GM21447 (cell line): Measurements from ENCODE around the gene LSM11.

Experiments
- ATAC-seq: cut with Tn5 transposase; IDR thresholded peaks from one replicate; pipeline ENCODE4 v1.9.1; 2021; ENCODE audit not compliant: unreplicated experiment

Gene LSM11

DNA sequence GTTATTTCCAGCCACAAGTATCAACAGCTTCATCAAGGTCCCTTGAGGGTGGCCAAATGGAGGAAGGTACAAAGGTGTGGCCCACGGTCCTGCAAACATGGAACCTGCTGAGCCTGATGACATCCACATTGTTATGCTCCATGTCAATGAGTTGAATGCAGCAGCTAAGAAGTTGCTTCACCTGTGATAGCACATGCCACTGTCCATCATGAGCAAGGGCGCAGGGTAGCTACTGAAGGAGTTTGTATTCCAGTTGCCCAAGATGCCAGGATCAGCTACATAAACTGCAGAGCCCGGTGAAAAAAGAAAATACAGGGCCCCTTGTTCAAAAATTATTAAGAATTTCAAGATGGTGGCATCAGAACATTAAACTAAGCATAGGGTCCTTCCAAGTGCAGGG, 24.2 kb downstream of the LSM11 start:
- ATAC-seq: no peak

DNA sequence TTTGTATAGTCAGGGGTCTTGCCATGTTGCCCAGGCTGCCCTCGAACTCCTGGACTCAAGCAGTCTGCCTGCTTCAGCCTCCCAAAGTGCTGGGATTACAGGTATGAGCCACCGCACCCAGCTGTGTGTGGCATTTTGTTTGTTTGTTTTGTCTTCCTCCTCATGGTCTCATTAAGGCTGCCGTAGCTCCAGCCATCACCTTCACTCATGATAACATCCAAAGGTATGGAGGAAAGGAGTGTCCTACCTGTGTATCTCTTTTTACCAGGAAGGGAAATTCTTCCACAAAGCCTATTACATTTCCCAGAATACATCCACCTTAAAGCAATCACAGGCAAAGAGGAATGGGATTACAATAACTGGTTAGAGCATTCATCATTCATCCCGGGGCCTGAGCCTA, 27.2 kb downstream of the LSM11 start:
- no peak for ATAC-seq

- no peak for ATAC-seq
These were observed 28.6 kb downstream of the LSM11 start for GRCh38 chr5:157772127-157772526.

DNA sequence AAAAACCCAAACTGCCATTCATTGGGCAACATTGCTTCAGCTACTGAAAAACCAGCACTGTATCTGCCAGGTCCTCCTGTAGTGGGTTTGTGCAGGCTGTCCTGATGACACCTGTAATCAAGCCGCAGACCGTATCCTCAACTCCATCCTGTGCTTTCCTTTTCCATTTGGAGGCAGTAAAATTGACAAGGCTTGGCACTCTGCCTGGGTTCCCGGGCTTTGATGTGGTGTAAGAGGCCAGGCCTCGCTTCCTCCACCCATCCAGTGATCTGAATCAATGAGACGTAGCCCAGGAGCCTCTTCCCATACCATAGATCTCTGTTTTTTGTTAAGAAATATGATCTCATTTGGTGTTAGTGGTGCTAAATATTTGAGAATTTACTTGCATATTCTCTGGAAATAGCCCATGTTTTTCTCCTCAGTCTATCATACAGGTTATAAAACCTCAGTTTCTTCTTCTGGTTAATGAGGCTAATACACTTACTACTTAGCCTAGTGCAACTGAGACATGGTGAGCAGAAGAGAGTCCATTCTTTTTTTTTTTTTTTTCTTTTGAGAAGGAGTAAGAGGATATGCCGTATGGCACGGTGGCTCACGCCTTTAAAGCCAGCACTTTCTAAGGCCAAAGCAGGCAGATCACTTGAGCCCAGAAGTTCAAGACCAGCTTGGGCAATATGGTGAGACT, 34.8 kb downstream of the LSM11 start:
- ATAC-seq: no peak

DNA sequence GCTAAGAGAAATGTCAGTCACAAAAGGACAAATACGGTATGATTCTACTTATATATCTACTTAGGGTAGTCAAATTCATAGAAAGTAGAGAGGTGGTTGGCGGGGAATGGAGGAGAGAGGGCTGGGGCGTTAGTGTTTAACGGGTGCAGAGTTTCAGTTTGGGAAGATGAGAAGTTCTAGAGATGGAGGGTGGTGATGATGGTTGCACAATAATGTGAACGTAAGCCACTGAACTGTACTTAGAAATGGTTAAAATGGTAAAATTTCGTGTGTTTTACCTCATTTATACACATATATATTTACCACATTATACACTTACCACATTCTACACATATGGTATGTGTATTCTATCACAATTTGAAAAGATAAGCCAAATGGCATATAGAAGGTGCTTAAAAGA, 35.7 kb downstream of the LSM11 start:
- no peak for ATAC-seq

DNA sequence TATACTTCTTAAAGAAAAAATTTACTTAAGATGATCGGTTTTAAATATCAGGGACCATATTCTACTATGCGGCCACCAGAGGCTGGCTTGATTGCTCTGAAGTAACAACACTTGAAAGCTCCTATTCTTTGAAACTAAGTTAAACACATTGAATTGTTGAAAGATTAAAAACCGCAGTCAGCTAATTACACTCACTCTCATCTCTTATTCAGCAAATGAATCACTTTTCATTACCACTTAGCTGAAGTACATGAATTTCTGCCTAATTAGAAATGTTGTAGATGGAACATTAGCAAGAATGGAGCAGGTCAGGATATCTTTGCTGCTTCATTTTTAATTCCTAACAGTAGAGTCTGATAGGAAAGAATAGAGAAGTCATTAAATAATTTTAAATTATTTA, 42.3 kb downstream of the LSM11 start:
- ATAC-seq: no peak

DNA sequence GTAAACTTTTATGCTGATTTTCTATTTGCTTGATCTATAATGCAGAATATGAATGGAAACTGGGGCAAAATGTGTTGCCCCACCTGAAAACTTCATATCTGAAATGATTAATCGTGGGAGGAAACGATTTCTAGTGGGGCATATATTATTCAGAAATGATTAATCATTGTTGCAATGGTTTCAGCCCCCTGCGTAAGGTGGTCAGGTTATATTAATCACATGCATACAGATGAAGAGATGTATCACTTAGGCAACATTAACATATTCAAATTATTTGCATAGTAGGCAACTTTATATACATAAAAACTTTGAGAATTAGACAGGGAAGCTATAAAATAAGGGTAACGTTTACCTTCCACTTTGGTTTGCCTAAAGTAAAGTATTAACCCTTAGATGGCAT, 49.8 kb downstream of the LSM11 start:
- no peak for ATAC-seq

GRCh38 chr5:157799578-157799977, 56.1 kb downstream of the LSM11 start:
- no peak for ATAC-seq

DNA sequence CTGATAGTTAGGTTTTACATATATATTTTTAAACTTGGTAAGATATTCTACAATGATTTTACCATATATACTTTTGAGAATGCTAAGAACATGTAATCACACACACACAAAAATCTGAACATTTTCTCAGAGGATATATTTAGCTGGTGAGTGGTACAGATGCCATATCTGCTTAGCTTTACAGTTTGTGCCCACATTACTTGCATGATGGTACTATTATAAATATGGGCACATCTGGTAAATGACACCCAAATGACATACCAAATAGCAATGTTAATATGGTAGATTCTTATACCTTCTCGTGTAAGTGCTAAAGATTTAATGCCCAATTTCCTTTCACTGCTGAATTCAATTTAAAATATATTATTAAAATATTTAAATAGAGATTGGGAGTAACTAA, 56.6 kb downstream of the LSM11 start:
- no peak for ATAC-seq

DNA sequence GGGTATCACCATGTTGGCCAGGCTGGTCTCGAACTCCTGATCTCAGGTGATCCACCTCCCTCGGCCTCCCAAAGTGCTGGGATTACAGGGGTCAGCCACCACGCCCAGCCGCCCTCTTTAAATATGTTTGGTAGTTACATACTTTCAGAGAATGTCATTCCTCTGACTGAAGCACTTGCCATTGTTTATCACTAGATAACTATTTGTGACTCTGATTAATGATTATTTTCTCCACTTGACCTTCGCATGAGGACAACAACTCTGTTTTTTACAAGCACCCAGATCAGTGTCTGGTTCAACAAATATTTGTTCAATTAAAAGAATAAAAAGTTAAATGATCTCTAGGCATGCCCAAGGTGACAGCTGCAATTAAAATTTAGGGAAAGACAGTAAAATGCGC, 59.2 kb downstream of the LSM11 start:
- no peak for ATAC-seq

DNA sequence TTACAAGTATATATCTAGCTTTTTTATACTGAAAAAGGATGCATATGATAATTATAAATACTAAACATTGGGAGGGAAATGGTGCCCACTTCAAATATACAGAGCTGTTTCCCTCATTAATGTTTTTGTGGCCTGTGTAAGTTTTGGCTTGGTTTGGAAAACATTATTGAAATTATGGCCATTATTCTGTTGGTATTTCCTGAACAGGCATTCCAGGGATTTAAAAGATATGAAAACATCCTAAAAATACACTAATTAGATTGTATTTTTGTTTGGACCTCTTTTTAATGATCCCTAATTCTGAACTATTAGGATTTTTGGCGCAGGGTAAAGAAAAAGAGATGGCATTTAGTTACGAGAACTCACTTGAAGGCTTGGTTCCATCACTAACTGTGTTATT, 64.5 kb downstream of the LSM11 start:
- ATAC-seq: no peak
